GM12878 (cell line): ENCODE results near the gene FNDC3B.

Experiments
- CTCF ChIP-seq, 3 experiments: IDR thresholded peaks in 2 of 3; conservative IDR thresholded peaks in 1 of 3; 2 replicates each; pipeline ENCODE4 v1.5.1; 2011; ENCODE audit warnings: low read depth in 3 of 3, low read length in 3 of 3, mild to moderate bottlenecking in 3 of 3, control low read depth in 2 of 3, moderate library complexity in 2 of 3, inconsistent platforms in 1 of 3, mixed read lengths in 1 of 3; ENCODE audit not compliant: control insufficient read depth in 2 of 3, insufficient read depth in 1 of 3; ENCODE audit errors: extremely low read depth in 1 of 3
- EGR1 ChIP-seq, 2 experiments: IDR thresholded peaks; 1 replicate in 1 of 2; 2 replicates in 1 of 2; pipeline ENCODE4 v1.6.1; 2011 to 2012; ENCODE audit warnings: low read depth in 2 of 2, low read length in 2 of 2, borderline replicate concordance in 1 of 2, mild to moderate bottlenecking in 1 of 2, moderate library complexity in 1 of 2
- FOS ChIP-seq: IDR thresholded peaks from 3 replicates; pipeline ENCODE4 v1.6.1; 2011; ENCODE audit warnings: borderline replicate concordance; ENCODE audit not compliant: insufficient read length; ENCODE audit errors: extremely low read depth
- NRF1 ChIP-seq: conservative IDR thresholded peaks from 2 replicates; pipeline ENCODE4 v1.6.1; 2011; ENCODE audit warnings: mild to moderate bottlenecking, low read depth, low read length, improper control_type of control experiment
- POU2F2 ChIP-seq: IDR thresholded peaks from 3 replicates; pipeline ENCODE4 v1.6.1; 2011; ENCODE audit warnings: low read depth, mild to moderate bottlenecking, low read length, borderline replicate concordance

- no peak for TF ChIP-seq EGR1 (IDR thresholded peaks at IDR 0.05; ENCODE audit: borderline replicate concordance in 1 of 2, low read depth in 2 of 2, low read length in 2 of 2)
- no peak for TF ChIP-seq NRF1
- no peak for TF ChIP-seq FOS
- TF ChIP-seq CTCF (IDR thresholded peaks at IDR 0.05 in 2 of 3, conservative IDR thresholded peaks at IDR 0.05 in 1 of 3; ENCODE audit: control insufficient read depth in 2 of 3, extremely low read depth in 1 of 3, insufficient read depth in 1 of 3, low read depth in 3 of 3, low read length in 3 of 3), result no peak
- no peak for TF ChIP-seq POU2F2
Measured at GRCh38 chr3:172185907-172186306, 146.5 kb downstream of the FNDC3B start.
